ENCODE data around the gene RAB19.
"Not testable (repeated sequence)": the region's sequence is repeated elsewhere in the genome, so short reads cannot be mapped to it uniquely, and the experiment has no call there.

Gene RAB19

DNA sequence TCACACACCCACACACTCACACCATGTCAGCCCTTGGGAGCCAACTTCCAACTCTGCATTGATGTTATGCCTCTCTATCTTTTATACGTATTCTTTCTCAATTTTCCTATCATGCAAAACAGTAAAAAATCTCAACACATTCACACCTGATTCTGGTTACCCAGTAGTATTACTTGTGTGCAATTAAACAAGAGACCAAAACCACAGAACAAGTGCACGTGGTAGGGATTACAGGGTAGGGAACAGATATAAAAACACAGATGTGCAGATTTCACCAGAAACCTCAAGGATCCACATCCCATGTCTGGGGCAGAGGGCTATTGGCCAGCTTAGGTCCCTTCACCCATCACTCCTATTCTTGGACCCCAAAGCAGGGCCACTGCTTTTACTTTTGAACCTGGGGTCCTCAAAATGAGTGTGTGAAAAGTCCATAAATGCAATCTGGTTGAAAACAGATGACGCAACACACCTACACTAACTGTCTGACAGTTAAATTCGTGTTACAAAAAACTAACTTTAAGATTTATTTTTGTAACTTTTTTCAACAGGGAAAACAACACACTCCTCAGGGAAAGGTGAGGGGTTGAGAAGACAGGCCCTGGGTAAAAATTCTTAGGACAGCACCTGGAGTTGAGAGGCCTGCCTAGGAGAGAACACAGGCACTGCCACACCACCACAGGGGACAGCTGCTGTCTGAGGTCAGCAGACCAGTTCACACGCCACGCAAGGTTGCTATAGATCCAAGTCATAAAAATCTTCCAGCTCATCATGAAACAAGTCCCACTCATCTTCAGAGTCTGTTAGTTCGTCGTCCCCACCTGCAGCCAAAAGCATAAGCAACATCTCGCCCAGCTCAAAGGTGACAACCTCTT, 50.2 kb downstream of the RAB19 start:
- DNase-seq = not testable (repeated sequence)

- DNase-seq = no peak
Observed at GRCh38 chr7:140454657-140455015, 50.8 kb downstream of the RAB19 start.

DNA sequence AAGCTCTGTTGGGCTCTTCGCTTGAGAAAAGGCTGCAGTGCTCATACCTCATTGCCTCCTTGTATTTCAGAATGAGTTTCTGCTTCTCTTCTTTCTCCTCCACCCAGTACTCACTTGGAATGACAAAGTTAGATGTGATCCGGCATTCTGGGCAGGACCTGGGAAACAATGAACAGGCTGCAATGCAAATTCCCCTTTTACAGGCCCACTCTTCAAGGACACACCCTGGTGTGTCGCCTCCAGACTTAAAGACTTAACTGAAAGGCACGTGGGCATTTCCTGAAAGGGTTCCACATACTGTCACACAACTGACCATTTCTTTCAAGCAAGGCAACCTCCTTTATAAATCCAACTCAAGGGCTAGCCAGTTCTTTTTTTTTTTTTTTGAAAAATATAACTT, 51.9 kb downstream of the RAB19 start:
- no peak for DNase-seq

GRCh38 chr7:140456551-140457051, 52.7 kb downstream of the RAB19 start:
- no peak for DNase-seq

- no peak for DNase-seq
Observed at GRCh38 chr7:140458201-140458600, 54.3 kb downstream of the RAB19 start.

DNA sequence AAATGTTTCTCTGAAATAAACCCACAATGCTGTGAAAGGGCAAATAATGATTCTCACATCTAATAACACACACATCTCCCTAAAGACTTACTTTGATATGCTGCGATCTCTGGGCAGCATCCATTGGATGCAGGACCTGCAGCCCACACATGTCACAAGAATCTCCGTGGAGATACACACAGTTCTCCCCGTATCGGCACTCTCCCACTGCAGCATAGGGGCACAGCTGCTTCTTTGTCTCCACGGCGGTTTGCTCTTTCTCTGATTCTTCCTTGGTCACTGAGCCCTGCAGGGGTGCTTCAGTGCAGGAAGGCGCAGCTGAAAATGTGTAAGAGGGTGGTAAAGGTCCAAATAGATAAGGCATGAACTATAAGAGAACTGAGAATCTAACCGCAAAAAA, 55.1 kb downstream of the RAB19 start:
- no peak for DNase-seq

DNA sequence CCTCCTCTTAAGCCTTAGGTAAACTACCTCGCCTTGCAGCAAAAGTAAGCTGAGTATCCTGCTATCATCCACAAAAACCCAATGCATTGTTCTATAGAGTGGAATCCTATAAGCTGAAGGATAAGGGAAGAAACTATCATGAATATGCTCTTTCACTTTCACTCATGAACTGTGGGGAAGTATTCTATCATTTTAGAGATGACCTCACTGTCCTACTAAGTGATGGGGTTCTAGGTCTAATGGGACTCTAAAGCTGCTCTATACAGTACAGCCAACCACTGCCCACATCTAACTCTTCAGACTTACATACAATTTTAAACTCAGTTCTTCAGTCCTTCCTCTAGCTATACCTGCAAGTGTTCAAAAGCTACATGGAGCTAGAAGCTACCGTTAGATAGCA, 59.3 kb downstream of the RAB19 start:
- DNase-seq = no peak

DNA sequence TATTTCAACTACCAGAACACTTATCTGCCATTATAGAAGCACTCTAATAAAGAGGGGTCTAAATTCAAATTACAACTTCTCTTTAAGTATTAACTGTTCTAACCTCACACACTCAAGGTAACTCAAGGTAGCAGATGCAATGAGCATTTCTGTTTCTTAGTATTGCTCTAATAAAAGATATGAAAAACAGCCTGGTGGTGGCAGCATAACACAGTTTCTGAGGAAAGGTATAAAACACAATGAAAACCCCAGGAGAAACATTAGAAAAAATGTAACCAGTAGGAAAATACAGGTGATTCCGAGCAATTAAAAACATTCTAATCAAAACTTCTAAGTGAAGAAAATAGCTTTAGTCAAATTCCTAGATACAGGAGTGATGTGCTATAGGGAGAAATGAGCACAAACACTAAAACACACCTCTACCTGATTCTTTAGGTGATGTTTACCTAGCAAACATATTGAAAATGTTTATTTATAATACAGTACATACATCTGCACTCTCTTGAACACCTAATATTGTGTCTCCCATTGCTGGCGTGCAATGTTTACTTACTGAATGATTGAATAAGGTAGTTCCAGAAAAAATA, 72.0 kb downstream of the RAB19 start:
- peak; percentile 20 for DNase-seq

- DNase-seq = no peak
Observed at GRCh38 chr7:140476698-140477261, 72.9 kb downstream of the RAB19 start.
